BE2C (cell line): ENCODE data around the gene TUBD1. TPM values are rescaled to one million over a fixed set of nuclear protein-coding genes. Genes with fewer than 3 reads are reported as not detected.
"Not testable (repeated sequence)": the region's sequence is repeated elsewhere in the genome, so short reads cannot be mapped to it uniquely, and the experiment has no call there.

Experiments
- DNase-seq: peaks from one replicate; pipeline ENCODE4 v3.0.0-alpha.2; 2020
- H3K27me3 ChIP-seq: fragments of 250-450 bp; sonication (Bioruptor Pico); 2 replicates; pipeline ENCODE4 v1.5.1; 2020; ENCODE audit warnings: mild to moderate bottlenecking
- H3K36me3 ChIP-seq: fragments of 250-450 bp; sonication (Bioruptor Pico); 2 replicates; pipeline ENCODE4 v1.5.1; 2020; ENCODE audit warnings: mild to moderate bottlenecking
- H3K4me1 ChIP-seq: fragments of 250-450 bp; sonication (Bioruptor Pico); 2 replicates; pipeline ENCODE4 v1.5.1; 2020
- H3K4me3 ChIP-seq: 2 replicates; pipeline ENCODE4 v1.5.1; 2011; ENCODE audit warnings: low read depth, low read length
- H3K9me3 ChIP-seq: fragments of 250-450 bp; sonication (Bioruptor Pico); 2 replicates; pipeline ENCODE4 v1.5.1; 2020
- polyA plus RNA-seq: library from polyadenylated mRNA; unstranded; fragments of >200 nt; gene quantifications from one replicate; pipeline ENCODE4 v1.2.1, GENCODE V29; 2012; ENCODE audit warnings: low read depth, missing spikeins; ENCODE audit not compliant: insufficient read length, insufficient read depth
- TF ChIP-seq, protein P1 (sequence below): IDR thresholded peaks from 2 replicates; pipeline ENCODE4 v1.5.1; 2012; ENCODE audit warnings: mild to moderate bottlenecking, low read depth, low read length

Gene TUBD1, protein sequence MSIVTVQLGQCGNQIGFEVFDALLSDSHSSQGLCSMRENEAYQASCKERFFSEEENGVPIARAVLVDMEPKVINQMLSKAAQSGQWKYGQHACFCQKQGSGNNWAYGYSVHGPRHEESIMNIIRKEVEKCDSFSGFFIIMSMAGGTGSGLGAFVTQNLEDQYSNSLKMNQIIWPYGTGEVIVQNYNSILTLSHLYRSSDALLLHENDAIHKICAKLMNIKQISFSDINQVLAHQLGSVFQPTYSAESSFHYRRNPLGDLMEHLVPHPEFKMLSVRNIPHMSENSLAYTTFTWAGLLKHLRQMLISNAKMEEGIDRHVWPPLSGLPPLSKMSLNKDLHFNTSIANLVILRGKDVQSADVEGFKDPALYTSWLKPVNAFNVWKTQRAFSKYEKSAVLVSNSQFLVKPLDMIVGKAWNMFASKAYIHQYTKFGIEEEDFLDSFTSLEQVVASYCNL
- polyA plus RNA-seq, result 6.3 TPM

DNA sequence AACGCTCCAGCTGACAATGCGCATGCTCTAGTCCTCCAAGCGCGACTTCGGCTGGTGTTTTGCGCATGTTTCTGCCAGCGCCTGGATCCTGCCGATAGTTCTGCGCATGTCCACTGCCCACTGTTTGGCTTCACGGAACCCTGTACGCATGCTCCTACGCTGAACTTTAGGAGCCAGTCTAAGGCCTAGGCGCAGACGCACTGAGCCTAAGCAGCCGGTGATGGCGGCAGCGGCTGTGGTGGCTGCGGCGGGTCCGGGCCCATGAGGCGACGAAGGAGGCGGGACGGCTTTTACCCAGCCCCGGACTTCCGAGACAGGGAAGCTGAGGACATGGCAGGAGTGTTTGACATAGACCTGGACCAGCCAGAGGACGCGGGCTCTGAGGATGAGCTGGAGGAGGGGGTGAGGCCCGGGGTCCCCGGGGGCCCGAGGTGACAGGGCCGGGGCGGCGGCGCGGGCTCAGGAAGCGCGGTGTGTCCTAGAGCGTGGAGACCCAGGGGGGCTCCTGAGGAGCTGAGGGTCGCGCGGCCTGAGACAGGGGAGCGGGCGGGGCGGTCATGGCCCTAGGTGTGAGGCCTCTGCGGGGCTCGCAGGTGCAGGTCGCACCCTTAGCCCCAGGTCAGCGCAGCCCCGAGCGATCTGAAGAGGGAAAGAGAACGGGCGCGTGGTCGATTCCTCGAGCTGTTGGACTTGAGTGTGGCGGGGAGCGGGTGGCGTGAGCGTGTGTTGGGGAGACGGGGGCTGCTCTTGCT, at the start of gene TUBD1, which contains the start of gene RPS6KB1:
Gene TUBD1, minus strand, starts transcription at position 20 of the 752 bp plus-strand sequence. CDS start 1,941 bp downstream, outside the sequence.
Gene RPS6KB1, plus strand, starts transcription at position 198 of the 752 bp plus-strand sequence. Its CDS starts 64 bp downstream, at position 262.
- Histone ChIP-seq H3K36me3 (peaks cover 6% of the 10 kb centered on the region; the same call in 1 of the 2 replicates), H3K27me3 (no peaks in the 10 kb centered on the region), H3K4me1 (no peaks in the 10 kb centered on the region), H3K4me3 (peak within 1 kb of the TSS; percentile 90), H3K9me3 (no peaks in the 10 kb centered on the region)
- TF ChIP-seq, protein P1, sequence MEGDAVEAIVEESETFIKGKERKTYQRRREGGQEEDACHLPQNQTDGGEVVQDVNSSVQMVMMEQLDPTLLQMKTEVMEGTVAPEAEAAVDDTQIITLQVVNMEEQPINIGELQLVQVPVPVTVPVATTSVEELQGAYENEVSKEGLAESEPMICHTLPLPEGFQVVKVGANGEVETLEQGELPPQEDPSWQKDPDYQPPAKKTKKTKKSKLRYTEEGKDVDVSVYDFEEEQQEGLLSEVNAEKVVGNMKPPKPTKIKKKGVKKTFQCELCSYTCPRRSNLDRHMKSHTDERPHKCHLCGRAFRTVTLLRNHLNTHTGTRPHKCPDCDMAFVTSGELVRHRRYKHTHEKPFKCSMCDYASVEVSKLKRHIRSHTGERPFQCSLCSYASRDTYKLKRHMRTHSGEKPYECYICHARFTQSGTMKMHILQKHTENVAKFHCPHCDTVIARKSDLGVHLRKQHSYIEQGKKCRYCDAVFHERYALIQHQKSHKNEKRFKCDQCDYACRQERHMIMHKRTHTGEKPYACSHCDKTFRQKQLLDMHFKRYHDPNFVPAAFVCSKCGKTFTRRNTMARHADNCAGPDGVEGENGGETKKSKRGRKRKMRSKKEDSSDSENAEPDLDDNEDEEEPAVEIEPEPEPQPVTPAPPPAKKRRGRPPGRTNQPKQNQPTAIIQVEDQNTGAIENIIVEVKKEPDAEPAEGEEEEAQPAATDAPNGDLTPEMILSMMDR, result no peak
- peak; percentile 97 for DNase-seq

DNA sequence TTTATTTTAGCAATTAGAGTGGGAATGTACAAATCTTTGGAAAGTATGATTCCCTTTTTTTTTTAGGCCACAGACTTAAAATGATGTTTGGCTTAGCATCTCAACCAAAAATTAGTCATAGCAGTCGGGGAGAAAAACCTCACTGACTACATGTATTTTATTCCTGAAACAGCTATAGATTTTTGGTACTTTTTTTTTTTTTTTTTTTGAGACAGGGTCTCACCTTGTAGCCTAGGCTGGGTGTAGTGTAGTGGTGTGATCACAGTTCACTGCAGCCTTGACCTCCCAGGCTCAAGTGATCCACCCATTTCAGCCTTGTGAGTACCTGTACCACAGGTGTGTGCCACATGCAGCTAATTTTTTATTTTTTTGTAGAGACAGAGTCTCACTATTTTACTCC, 48.4 kb upstream of the TUBD1 start:
- Histone ChIP-seq H3K9me3 (no peaks in the 10 kb centered on the region), H3K36me3 (peaks cover 19% of the 10 kb centered on the region), H3K27me3 (no peaks in the 10 kb centered on the region), H3K4me1 (no peaks in the 10 kb centered on the region), H3K4me3 (no peak overlapping the region)
- no peak for DNase-seq
- TF ChIP-seq, protein P1, result no peak

DNA sequence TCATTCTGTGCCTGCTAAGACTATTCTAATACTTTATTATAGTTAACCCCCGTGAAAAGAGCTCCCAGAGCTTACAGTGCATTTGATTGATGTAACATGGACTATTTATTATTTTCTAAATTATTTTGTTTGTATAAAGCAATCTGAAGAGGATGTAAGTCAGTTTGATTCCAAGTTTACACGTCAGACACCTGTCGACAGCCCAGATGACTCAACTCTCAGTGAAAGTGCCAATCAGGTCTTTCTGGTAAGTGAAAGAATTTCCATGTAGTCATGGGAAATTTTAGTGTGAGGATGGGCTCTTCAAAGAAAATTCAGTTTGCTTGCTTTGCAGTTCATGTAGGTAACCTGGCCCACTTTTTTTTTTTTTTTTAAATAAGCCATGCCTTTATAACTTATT, 48.0 kb upstream of the TUBD1 start:
- H3K9me3 ChIP-seq, H3K27me3 ChIP-seq, H3K4me3 ChIP-seq, H3K4me1 ChIP-seq, DNase-seq: not testable (repeated sequence)
- H3K36me3 ChIP-seq, result peaks cover 21% of the 10 kb centered on the region

DNA sequence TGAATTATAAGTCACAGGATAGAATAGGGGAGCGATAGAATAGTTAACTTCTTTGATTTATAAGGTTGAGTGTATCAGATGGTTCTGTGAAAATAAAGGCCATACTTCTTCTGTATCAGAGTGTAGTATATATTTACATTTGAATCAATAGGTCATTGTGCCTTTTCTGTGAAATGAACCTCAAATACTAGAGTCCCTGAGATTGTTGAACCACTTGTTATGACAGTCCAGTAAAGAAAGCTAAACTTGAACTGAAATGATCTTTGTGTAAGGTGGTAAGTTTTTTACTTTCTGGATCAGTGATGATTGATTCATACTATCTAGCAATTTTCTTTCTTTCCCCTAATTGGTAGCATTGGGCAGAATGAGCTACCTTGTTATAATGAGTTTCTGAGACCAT, 40.6 kb upstream of the TUBD1 start:
- H3K9me3 ChIP-seq, H3K27me3 ChIP-seq, H3K4me1 ChIP-seq, DNase-seq, H3K4me3 ChIP-seq: not testable (repeated sequence)
- peaks cover 26% of the 10 kb centered on the region for H3K36me3 ChIP-seq

DNA sequence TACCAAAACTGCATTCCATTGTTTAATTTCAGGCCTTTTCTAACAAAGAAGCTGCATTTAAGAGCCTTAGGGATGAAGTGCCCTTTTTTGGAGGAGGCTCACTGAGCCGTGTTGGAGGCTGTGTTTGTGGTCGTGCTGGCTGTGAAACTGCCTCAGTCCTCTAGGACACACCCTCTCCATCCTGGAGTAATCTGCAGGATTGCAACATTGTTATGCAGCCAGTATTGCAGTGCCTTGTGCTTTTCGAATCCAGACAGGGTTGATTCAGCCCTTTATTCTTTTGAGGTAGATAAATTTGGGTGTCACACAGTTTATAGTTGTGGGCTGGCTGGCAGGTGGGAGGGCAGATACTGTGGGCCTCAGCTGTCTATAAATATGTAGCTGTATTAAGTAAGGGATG, 38.0 kb upstream of the TUBD1 start:
- not testable (repeated sequence) for DNase-seq, H3K4me3 ChIP-seq
- H3K36me3 ChIP-seq, result peaks cover 28% of the 10 kb centered on the region

DNA sequence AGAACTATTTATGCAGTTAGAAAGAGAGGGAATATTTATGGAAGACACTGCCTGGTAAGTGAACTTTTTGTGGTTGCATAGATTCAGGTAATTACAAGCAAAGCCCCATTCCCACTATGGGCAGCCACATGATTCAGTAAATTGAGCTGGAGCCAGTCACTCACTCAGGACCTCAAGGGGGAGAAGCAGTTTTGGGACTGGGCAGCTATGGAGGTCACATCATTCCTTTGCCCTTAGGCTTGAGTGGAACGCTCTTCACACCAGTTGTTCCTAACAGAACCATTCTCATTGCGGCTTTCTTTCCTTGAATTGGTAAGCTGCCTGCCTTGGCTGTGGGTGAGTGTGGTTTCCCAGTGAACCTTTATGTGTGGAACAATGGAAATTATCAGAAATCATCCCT, 37.4 kb upstream of the TUBD1 start:
- H3K36me3 ChIP-seq, result peaks cover 24% of the 10 kb centered on the region
- H3K27me3 ChIP-seq, DNase-seq, H3K4me3 ChIP-seq, H3K4me1 ChIP-seq, H3K9me3 ChIP-seq: not testable (repeated sequence)

More for the DNA sequence above, 38.0 kb upstream of the TUBD1 start:
- H3K27me3 ChIP-seq, H3K4me1 ChIP-seq, H3K9me3 ChIP-seq: not testable (repeated sequence)

DNA sequence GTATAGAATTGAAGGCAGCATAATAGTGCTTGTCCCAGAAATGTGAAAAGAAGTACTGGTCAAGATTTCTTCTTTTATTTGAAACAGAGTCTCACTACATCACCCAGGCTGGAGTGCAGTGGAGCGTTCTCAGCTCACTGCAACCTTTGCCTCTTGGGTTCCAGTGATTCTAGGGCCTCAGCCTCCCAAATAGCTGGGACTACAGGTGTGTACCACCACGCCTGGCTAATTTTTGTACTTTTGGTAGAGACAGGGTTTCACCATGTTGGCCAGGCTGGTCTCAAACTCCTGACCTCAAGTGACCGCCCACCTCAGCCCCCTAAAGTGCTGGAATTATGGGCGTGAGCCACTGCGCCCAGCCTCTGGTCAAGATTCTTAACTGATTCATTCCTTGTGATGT, 27.9 kb upstream of the TUBD1 start:
- not testable (repeated sequence) for H3K4me3 ChIP-seq, H3K9me3 ChIP-seq, H3K27me3 ChIP-seq, DNase-seq, H3K4me1 ChIP-seq
- H3K36me3 ChIP-seq, result peaks cover 31% of the 10 kb centered on the region

DNA sequence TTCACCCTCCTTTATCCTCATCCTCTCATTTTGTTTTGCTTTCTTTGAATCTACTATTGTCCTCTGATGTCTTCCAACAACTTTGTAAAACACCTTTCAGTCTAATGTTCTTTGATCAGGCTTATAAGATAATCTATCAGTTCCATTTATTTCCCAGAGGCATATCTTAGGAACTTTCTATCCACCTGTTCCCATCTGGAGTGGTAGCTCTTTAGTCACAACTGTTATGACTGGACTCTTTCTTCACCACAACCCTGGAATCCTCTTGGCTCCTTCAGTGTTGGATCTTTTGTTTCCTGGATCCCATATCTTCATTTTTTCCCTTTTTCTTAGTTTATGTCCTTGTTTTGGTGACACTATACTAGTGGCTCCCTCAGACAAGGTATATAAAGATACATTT, 23.7 kb upstream of the TUBD1 start:
- Histone ChIP-seq H3K9me3 (no peaks in the 10 kb centered on the region), H3K36me3 (peaks cover 37% of the 10 kb centered on the region), H3K27me3 (no peaks in the 10 kb centered on the region), H3K4me1 (peaks cover 4% of the 10 kb centered on the region; the same call in 1 of the 2 replicates), H3K4me3 (no peak overlapping the region)
- TF ChIP-seq, protein P1, result no peak
- no peak for DNase-seq
